Measurements from ENCODE around the gene NAALADL2. TPM values are rescaled to one million over a fixed set of nuclear protein-coding genes. Genes with fewer than 3 reads are reported as not detected.

The NAALADL2 gene
- total and polyA plus RNA-seq, 2 of the 4 experiments (the other 2 are of a cell fraction) = 3.8 to 19.2 TPM

DNA sequence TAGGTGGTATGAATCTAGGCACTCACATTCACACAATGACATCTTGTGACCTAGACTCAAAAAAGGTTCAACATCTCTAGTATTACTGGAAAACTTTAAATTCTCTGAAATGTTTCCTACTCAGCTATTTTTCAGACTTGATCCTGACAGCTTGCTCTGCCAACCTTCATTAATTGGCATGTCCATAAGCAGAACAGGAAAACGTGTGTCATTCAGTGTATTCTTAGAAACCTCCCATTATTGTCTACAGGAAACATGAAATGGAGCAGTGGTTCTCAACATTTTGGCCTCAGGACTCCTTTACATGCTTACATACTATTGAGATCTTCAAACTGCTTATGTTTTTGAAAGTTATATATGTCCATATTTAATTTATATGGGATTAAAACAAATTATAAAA is 363.2 kb downstream of the NAALADL2 start:
- in situ Hi-C loops (cut with MboI; ENCODE audit: low sequenced_read_pairs) = no loop called here
- no peak for TF ChIP-seq MXI1 (IDR thresholded peaks at IDR 0.05; ENCODE audit: borderline replicate concordance, low read depth, low read length)
- no peak for TF ChIP-seq SMC3 (IDR thresholded peaks at IDR 0.05; ENCODE audit: low read depth, low read length)
- TF ChIP-seq POLR2A (IDR thresholded peaks at IDR 0.05; ENCODE audit: low read depth, low read length) = no peak
- TF ChIP-seq, protein P1, sequence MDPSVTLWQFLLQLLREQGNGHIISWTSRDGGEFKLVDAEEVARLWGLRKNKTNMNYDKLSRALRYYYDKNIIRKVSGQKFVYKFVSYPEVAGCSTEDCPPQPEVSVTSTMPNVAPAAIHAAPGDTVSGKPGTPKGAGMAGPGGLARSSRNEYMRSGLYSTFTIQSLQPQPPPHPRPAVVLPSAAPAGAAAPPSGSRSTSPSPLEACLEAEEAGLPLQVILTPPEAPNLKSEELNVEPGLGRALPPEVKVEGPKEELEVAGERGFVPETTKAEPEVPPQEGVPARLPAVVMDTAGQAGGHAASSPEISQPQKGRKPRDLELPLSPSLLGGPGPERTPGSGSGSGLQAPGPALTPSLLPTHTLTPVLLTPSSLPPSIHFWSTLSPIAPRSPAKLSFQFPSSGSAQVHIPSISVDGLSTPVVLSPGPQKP (IDR thresholded peaks at IDR 0.05; ENCODE audit: borderline replicate concordance, low read depth, low read length) = no peak
- no peak for TF ChIP-seq RAD21 (IDR thresholded peaks at IDR 0.05; ENCODE audit: low read length)
- TF ChIP-seq RFX5 (IDR thresholded peaks at IDR 0.05; ENCODE audit: low read depth, low read length) = no peak
- no peak for TF ChIP-seq MAZ (IDR thresholded peaks at IDR 0.05; ENCODE audit: borderline replicate concordance, low read depth, low read length)
- H4K5ac ChIP-seq (ENCODE audit: low read depth, low read length) = no peak overlapping the region
- H3K9me1 ChIP-seq (ENCODE audit: insufficient read depth, low read length) = no peaks in the 10 kb centered on the region
- H4K91ac ChIP-seq (ENCODE audit: insufficient read depth, low read depth, low read length) = no peak overlapping the region
- H3K4me2 ChIP-seq (ENCODE audit: low read depth, low read length) = no peak overlapping the region
- H3K4me1 ChIP-seq (ENCODE audit: control insufficient read depth, insufficient read depth, low read length) = no peaks in the 10 kb centered on the region
- H3K27ac ChIP-seq (ENCODE audit: insufficient read depth, low read length) = no peak overlapping the region
- no peak overlapping the region for H2BK120ac ChIP-seq (ENCODE audit: low read depth, low read length)
- H2AFZ ChIP-seq (replicated peaks; ENCODE audit: low read length, poor library complexity) = no peak overlapping the region
- H3K4ac ChIP-seq (ENCODE audit: low read depth, low read length) = no peak overlapping the region
- no peak overlapping the region for H3K4me3 ChIP-seq (ENCODE audit: insufficient read depth, low read depth, low read length)
- no peak overlapping the region for H4K8ac ChIP-seq (ENCODE audit: low read depth in 2 of 2, low read length in 2 of 2)
- no peak overlapping the region for H2BK20ac ChIP-seq (ENCODE audit: low read depth, low read length)
- no peak overlapping the region for H2AK5ac ChIP-seq (ENCODE audit: low read depth, low read length)
- no peak overlapping the region for H2BK5ac ChIP-seq (ENCODE audit: low read depth, low read length, poor library complexity, severe bottlenecking)
- no peak overlapping the region for H2AK9ac ChIP-seq (replicated peaks; ENCODE audit: low read depth, low read length, poor library complexity)
- H3K56ac ChIP-seq (ENCODE audit: extremely low read depth, insufficient read depth, low read length) = no peak overlapping the region
- dilution Hi-C loops (cut with HindIII; ENCODE audit: low sequenced_read_pairs, unreplicated experiment) = no loop called here
- no peak overlapping the region for H3K18ac ChIP-seq (ENCODE audit: low read depth, low read length)
- no peaks in the 10 kb centered on the region for H3K79me1 ChIP-seq (ENCODE audit: low read depth in 1 of 2, low read length in 2 of 2)
- ChIA-PET POLR2A (ENCODE audit: unreplicated experiment) (no interaction called here), CTCF (interaction anchor here (0.6 kb wide), 1 partner anchor 1861 kb away, joined by 3 read pairs; no protein-coding TSS in a partner anchor)
- H3K9me3 ChIP-seq (ENCODE audit: control insufficient read depth, insufficient read depth, low read length) = no peaks in the 10 kb centered on the region
- H3K27me3 ChIP-seq (ENCODE audit: control insufficient read depth, insufficient read depth, low read length) = no peaks in the 10 kb centered on the region
- intact Hi-C loops (cut with micrococcal nuclease) = no loop called here
- no CpG with 5 or more reads among the region's 1 CpG for WGBS, 2 experiments (ENCODE audit: extremely low coverage in 2 of 2, insufficient read length in 1 of 2)
- no peak overlapping the region for H3K23ac ChIP-seq (ENCODE audit: low read depth, low read length)
- no peak overlapping the region for H2BK15ac ChIP-seq (ENCODE audit: low read depth, low read length)
- no peak for ATAC-seq (ENCODE audit: low read depth)
- no TSS peak for BruUV-seq (replicated peaks)
- H3K36me3 ChIP-seq (ENCODE audit: control insufficient read depth, insufficient read depth, low read length) = no peaks in the 10 kb centered on the region
- no peak overlapping the region for H3K9ac ChIP-seq (ENCODE audit: low read depth, low read length)
- DNase-seq = no peak
- H3K14ac ChIP-seq (replicated peaks; ENCODE audit: low read depth, low read length) = no peak overlapping the region
- no peaks in the 10 kb centered on the region for H4K20me1 ChIP-seq (ENCODE audit: insufficient read depth, low read length)

Data from IMR-90 (cell line).